H9 (cell line): Measurements from ENCODE around the gene FFAR4. TPM values are rescaled to one million over a fixed set of nuclear protein-coding genes. Genes with fewer than 3 reads are reported as not detected.

Experiments used
- DNase-seq: peaks from one replicate; pipeline ENCODE4 v3.0.0-alpha.2; 2017
- H2AFZ ChIP-seq: one replicate; pipeline ENCODE4 v1.6.1; 2013; ENCODE audit warnings: mild to moderate bottlenecking, low read length, control low read depth, moderate library complexity
- H2AK5ac ChIP-seq: 2 replicates; pipeline ENCODE4 v1.6.1; 2013; ENCODE audit warnings: low read length, control low read depth, mixed read lengths; ENCODE audit not compliant: insufficient read length
- H2BK120ac ChIP-seq: one replicate; pipeline ENCODE4 v1.6.1; 2013; ENCODE audit warnings: low read depth, mild to moderate bottlenecking, low read length, control low read depth, inconsistent platforms; ENCODE audit not compliant: poor library complexity, severe bottlenecking
- H2BK12ac ChIP-seq: 2 replicates; pipeline ENCODE4 v1.6.1; 2013; ENCODE audit warnings: low read length, control low read depth, mixed read lengths, low read depth; ENCODE audit not compliant: insufficient read length
- H2BK15ac ChIP-seq: 2 replicates; pipeline ENCODE4 v1.6.1; 2013; ENCODE audit warnings: low read depth, low read length, control low read depth
- H2BK20ac ChIP-seq: one replicate; pipeline ENCODE4 v1.6.1; 2013; ENCODE audit warnings: low read depth, mild to moderate bottlenecking, low read length, control low read depth, inconsistent platforms; ENCODE audit not compliant: poor library complexity, severe bottlenecking
- H2BK5ac ChIP-seq: 2 replicates; pipeline ENCODE4 v1.6.1; 2013; ENCODE audit warnings: low read length, control low read depth, mixed read lengths; ENCODE audit not compliant: insufficient read length
- H3K14ac ChIP-seq: 2 replicates; pipeline ENCODE4 v1.6.1; 2013; ENCODE audit warnings: low read length, control low read depth; ENCODE audit not compliant: insufficient read depth
- H3K18ac ChIP-seq: 2 replicates; pipeline ENCODE4 v1.6.1; 2013; ENCODE audit warnings: low read depth, mild to moderate bottlenecking, mixed read lengths, low read length, control low read depth; ENCODE audit not compliant: insufficient read length
- H3K23ac ChIP-seq: 2 replicates; pipeline ENCODE4 v1.6.1; 2013; ENCODE audit warnings: low read length, control low read depth, mixed read lengths, low read depth; ENCODE audit not compliant: insufficient read length
- H3K23me2 ChIP-seq: 2 replicates; pipeline ENCODE4 v1.6.1; 2013; ENCODE audit warnings: low read depth, mild to moderate bottlenecking, mixed read lengths, low read length, control low read depth; ENCODE audit not compliant: insufficient read length, poor library complexity, severe bottlenecking
- H3K27ac ChIP-seq: 2 replicates; pipeline ENCODE4 v1.5.1; 2013; ENCODE audit warnings: low read length, control low read depth, mixed read lengths, low read depth; ENCODE audit not compliant: insufficient read length
- H3K27me3 ChIP-seq: 2 replicates; pipeline ENCODE4 v1.6.1; 2013; ENCODE audit warnings: low read length, control low read depth, inconsistent platforms; ENCODE audit not compliant: insufficient read depth
- H3K4ac ChIP-seq: 2 replicates; pipeline ENCODE4 v1.6.1; 2013; ENCODE audit warnings: low read depth, mild to moderate bottlenecking, control low read depth, inconsistent platforms, low read length, moderate library complexity
- H3K4me1 ChIP-seq: 2 replicates; pipeline ENCODE4 v1.6.1; 2013; ENCODE audit warnings: low read length, control low read depth, inconsistent platforms; ENCODE audit not compliant: insufficient read depth
- H3K4me2 ChIP-seq: 2 replicates; pipeline ENCODE4 v1.6.1; 2013; ENCODE audit warnings: low read length, control low read depth, mixed read lengths; ENCODE audit not compliant: insufficient read length, insufficient read depth
- H3K56ac ChIP-seq: 2 replicates; pipeline ENCODE4 v1.6.1; 2013; ENCODE audit warnings: low read depth, mild to moderate bottlenecking, mixed read lengths, low read length, control low read depth; ENCODE audit not compliant: insufficient read length
- H3K79me1 ChIP-seq: 2 replicates; pipeline ENCODE4 v1.6.1; 2013; ENCODE audit warnings: low read depth, mild to moderate bottlenecking, moderate library complexity, low read length, control low read depth, inconsistent platforms; ENCODE audit not compliant: insufficient read depth, poor library complexity, severe bottlenecking
- H3K79me2 ChIP-seq: 2 replicates; pipeline ENCODE4 v1.6.1; 2013; ENCODE audit warnings: low read length, control low read depth, inconsistent platforms; ENCODE audit not compliant: insufficient read depth
- H3K9ac ChIP-seq: 2 replicates; pipeline ENCODE4 v1.6.1; 2013; ENCODE audit warnings: low read length, control low read depth, mixed read lengths; ENCODE audit not compliant: insufficient read length; ENCODE audit errors: extremely low read depth
- H3K9me3 ChIP-seq: one replicate; pipeline ENCODE4 v1.6.1; 2013; ENCODE audit warnings: low read depth, low read length, inconsistent platforms; ENCODE audit not compliant: control insufficient read depth
- H3T11ph ChIP-seq: one replicate; pipeline ENCODE4 v1.6.1; 2013; ENCODE audit warnings: mild to moderate bottlenecking, low read length, control low read depth, inconsistent platforms
- H4K20me1 ChIP-seq: one replicate; pipeline ENCODE4 v1.6.1; 2013; ENCODE audit not compliant: control insufficient read depth, insufficient read length, insufficient read depth
- H4K5ac ChIP-seq: 2 replicates; pipeline ENCODE4 v1.6.1; 2013; ENCODE audit warnings: low read depth, mild to moderate bottlenecking, mixed read lengths, low read length, control low read depth; ENCODE audit not compliant: insufficient read length
- H4K8ac ChIP-seq: replicated peaks from 2 replicates; pipeline ENCODE4 v1.6.1; 2013; ENCODE audit warnings: low read length, control low read depth, mixed read lengths, low read depth; ENCODE audit not compliant: insufficient read length
- H4K91ac ChIP-seq: 2 replicates; pipeline ENCODE4 v1.6.1; 2013; ENCODE audit warnings: low read depth, mild to moderate bottlenecking, moderate library complexity, mixed read lengths, low read length, control low read depth; ENCODE audit not compliant: insufficient read length
- H3K27ac Mint-ChIP-seq, 3 experiments: 2 replicates in 2 of 3; 3 replicates in 1 of 3; pipeline ENCODE4 v1.8.0; 2020 to 2021; ENCODE audit warnings: mixed read lengths in 3 of 3, mild to moderate bottlenecking in 1 of 3, moderate library complexity in 1 of 3
- H3K27me3 Mint-ChIP-seq: 2 replicates; pipeline ENCODE4 v1.8.0; 2021; ENCODE audit warnings: low read depth, mild to moderate bottlenecking, moderate library complexity, mixed read lengths
- H3K36me3 Mint-ChIP-seq, 3 experiments: 2 replicates in 2 of 3; 3 replicates in 1 of 3; pipeline ENCODE4 v1.8.0; 2020 to 2021; ENCODE audit warnings: low read depth in 3 of 3, mixed read lengths in 3 of 3; ENCODE audit not compliant: insufficient read depth in 1 of 3
- H3K4me1 Mint-ChIP-seq, 2 experiments: 2 replicates each; pipeline ENCODE4 v1.8.0; 2020; ENCODE audit warnings: mixed read lengths in 2 of 2
- H3K4me3 Mint-ChIP-seq, 2 experiments: 2 replicates in 1 of 2; 3 replicates in 1 of 2; pipeline ENCODE4 v1.8.0; 2020 to 2021; ENCODE audit warnings: mild to moderate bottlenecking in 2 of 2, mixed read lengths in 2 of 2, moderate library complexity in 1 of 2
- H3K9me3 Mint-ChIP-seq, 2 experiments: 2 replicates in 1 of 2; 3 replicates in 1 of 2; pipeline ENCODE4 v1.8.0; 2020; ENCODE audit warnings: mild to moderate bottlenecking in 2 of 2, mixed read lengths in 2 of 2, moderate library complexity in 1 of 2
- WGBS: extraction: QIAGEN DNeasy Blood & Tissue Kit; methylation state at CpG from one replicate; pipeline ENCODE4 v1.1.7; 2013; ENCODE audit warnings: missing lambda C conversion rate, low lambda C conversion rate, mixed read lengths; ENCODE audit not compliant: insufficient read length; ENCODE audit errors: extremely low coverage; 5-methylcytosine and 5-hydroxymethylcytosine counted together
- total RNA-seq: library from RNA; stranded (reverse); gene quantifications from 2 replicates; pipeline ENCODE4 v1.2.1, GENCODE V29; 2021
- TF ChIP-seq, protein P1 (sequence below): fragments of 200-600 bp; sonication (generic); conservative IDR thresholded peaks from 3 replicates; pipeline ENCODE4 v1.8.0; 2021; ENCODE audit warnings: antibody characterized with exemption, mild to moderate bottlenecking

Gene FFAR4
- total RNA-seq, 1 experiment from 2014 or later = not detected

DNA sequence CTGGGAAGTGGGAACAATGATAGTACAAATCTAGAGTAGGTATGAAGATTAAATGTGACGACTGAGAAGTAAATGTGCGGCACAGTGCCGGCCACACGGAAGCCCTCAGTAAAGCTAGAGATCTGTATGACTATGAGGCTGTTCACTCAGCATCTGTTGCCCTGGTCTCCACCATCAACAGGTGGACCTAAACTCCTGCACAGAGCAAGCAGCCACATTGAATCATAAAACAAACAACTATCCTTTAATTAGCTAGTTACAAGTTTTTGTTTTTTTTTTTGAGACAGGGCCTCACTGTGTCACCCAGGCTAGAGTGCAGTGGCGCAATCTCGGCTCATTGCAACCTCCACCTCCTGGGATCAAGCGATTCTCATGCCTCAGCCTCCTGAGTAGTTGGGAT lies 18.0 kb downstream of the FFAR4 start:
- Histone ChIP-seq H3K23ac (no peak overlapping the region), H3K56ac (no peak overlapping the region), H3K27ac (no peak overlapping the region), H3K14ac (no peak overlapping the region), H4K8ac (no peak overlapping the region), H2AFZ (no peak overlapping the region), H2BK20ac (no peak overlapping the region), H2BK5ac (no peak overlapping the region), H4K91ac (no peak overlapping the region), H4K5ac (no peak overlapping the region), H3K9ac (no peak overlapping the region), H2BK15ac (no peak overlapping the region), H3K79me1 (no peaks in the 10 kb centered on the region), H2BK120ac (no peak overlapping the region), H3K23me2 (no peaks in the 10 kb centered on the region), H3K18ac (no peak overlapping the region), H3K4me2 (no peak overlapping the region), H4K20me1 (no peaks in the 10 kb centered on the region), H3K4me1 (no peaks in the 10 kb centered on the region), H3K9me3 (no peaks in the 10 kb centered on the region), H3K4ac (no peak overlapping the region), H2AK5ac (no peak overlapping the region), H2BK12ac (no peak overlapping the region), H3K79me2 (no peaks in the 10 kb centered on the region), H3T11ph (no peak overlapping the region), H3K27me3 (no peaks in the 10 kb centered on the region)
- H3K27ac Mint-ChIP-seq = no peak overlapping the region
- H3K36me3 Mint-ChIP-seq = no peaks in the 10 kb centered on the region
- WGBS = no CpG with 5 or more reads among the region's 7 CpGs
- peaks cover 4% of the 10 kb centered on the region for H3K27me3 Mint-ChIP-seq
- TF ChIP-seq, protein P1, sequence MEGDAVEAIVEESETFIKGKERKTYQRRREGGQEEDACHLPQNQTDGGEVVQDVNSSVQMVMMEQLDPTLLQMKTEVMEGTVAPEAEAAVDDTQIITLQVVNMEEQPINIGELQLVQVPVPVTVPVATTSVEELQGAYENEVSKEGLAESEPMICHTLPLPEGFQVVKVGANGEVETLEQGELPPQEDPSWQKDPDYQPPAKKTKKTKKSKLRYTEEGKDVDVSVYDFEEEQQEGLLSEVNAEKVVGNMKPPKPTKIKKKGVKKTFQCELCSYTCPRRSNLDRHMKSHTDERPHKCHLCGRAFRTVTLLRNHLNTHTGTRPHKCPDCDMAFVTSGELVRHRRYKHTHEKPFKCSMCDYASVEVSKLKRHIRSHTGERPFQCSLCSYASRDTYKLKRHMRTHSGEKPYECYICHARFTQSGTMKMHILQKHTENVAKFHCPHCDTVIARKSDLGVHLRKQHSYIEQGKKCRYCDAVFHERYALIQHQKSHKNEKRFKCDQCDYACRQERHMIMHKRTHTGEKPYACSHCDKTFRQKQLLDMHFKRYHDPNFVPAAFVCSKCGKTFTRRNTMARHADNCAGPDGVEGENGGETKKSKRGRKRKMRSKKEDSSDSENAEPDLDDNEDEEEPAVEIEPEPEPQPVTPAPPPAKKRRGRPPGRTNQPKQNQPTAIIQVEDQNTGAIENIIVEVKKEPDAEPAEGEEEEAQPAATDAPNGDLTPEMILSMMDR = no peak
- H3K9me3 Mint-ChIP-seq = no peaks in the 10 kb centered on the region
- DNase-seq = no peak
- H3K4me3 Mint-ChIP-seq = no peak overlapping the region
- H3K4me1 Mint-ChIP-seq = peaks cover 0 to 3% of the 10 kb centered on the region in 2 experiments; a peak in 1 of 4 replicates
